Heart right ventricle (tissue), 16 donors: Measurements from ENCODE around the gene LHX6. TPM values are rescaled to one million over a fixed set of nuclear protein-coding genes. Genes with fewer than 3 reads are reported as not detected.
A peak's percentile ranks its signal among the peaks of the same experiment; 100 is the strongest.

Experiments used
- ATAC-seq, 8 donors: fragments of 200-7000 bp; cut with Tn5 transposase; one replicate each; pipeline ENCODE4 v1.9.1; 2020; ENCODE audit warnings: mild to moderate bottlenecking in 8 of 8, moderate library complexity in 8 of 8, moderate number of reproducible peaks in 1 of 8
- DNase-seq, 2 donors: peaks; one replicate each; pipeline ENCODE4 v3.0.0-alpha.2; 2020
- H3K27ac ChIP-seq, 10 donors: fragments of 200-600 bp; sonication (generic) in 2 of 10; one replicate each; pipeline versions ENCODE4 v1.5.0 to v1.8.0; 2020 to 2022; ENCODE audit warnings: mild to moderate bottlenecking in 3 of 10
- H3K27me3 ChIP-seq, 7 donors: fragments of 200-600 bp; one replicate each; pipeline ENCODE4 v1.8.0; 2021 to 2022; ENCODE audit warnings: mild to moderate bottlenecking in 2 of 7
- H3K36me3 ChIP-seq, 9 donors: fragments of 200-600 bp; sonication (generic) in 1 of 9; one replicate each; pipeline versions ENCODE4 v1.5.0 to v1.8.0; 2020 to 2022; ENCODE audit warnings: mild to moderate bottlenecking in 2 of 9
- H3K4me1 ChIP-seq, 9 donors: fragments of 200-600 bp; sonication (generic) in 1 of 9; one replicate each; pipeline versions ENCODE4 v1.5.0 to v1.8.0; 2020 to 2022; ENCODE audit warnings: mild to moderate bottlenecking in 4 of 9
- H3K4me3 ChIP-seq, 10 donors: fragments of 200-600 bp; sonication (generic) in 2 of 10; one replicate each; pipeline versions ENCODE4 v1.5.0 to v1.8.0; 2020 to 2022; ENCODE audit warnings: mild to moderate bottlenecking in 7 of 10, moderate library complexity in 2 of 10
- H3K9me3 ChIP-seq, 11 donors: fragments of 200-600 bp in 10 of 11; sonication (generic) in 2 of 11; one replicate each; pipeline versions ENCODE4 v1.5.0 to v1.8.0; 2013 to 2022; ENCODE audit warnings: mild to moderate bottlenecking in 2 of 11, control low read depth in 1 of 11, moderate library complexity in 1 of 11
- WGBS, 2 donors: extraction: QIAGEN DNeasy Blood & Tissue Kit; methylation state at CpG; one replicate each; pipeline ENCODE4 v1.1.7; 2013; ENCODE audit warnings: inconsistent platforms in 1 of 2; 5-methylcytosine and 5-hydroxymethylcytosine counted together
- intact Hi-C, 10 donors: fragments of 100-400 bp; cut with DNase I; formaldehyde crosslinking; loops; one replicate each; pipeline versions ENCODE4 v1.11.1 to v1.14.2; 2022
- polyA plus RNA-seq, 2 donors: library from polyadenylated mRNA; stranded (reverse); fragments of 200-250 nt; gene quantifications; one replicate each; pipeline ENCODE4 v1.2.3, GENCODE V29; 2013
- total RNA-seq, 10 donors: library from RNA; stranded (reverse); fragmentation: NEBNext Ultra II Directional in 3 of 10; extraction: Animal tissue kit (Norgen Biotek cat#: 25700) in 3 of 10; gene quantifications; one replicate each; pipeline versions ENCODE4 v1.2.1 to v1.2.4, GENCODE V29; 2021 to 2023
- TF ChIP-seq, protein P1 (sequence below), 9 donors: fragments of 200-600 bp; sonication (generic) in 2 of 9; IDR thresholded peaks; one replicate each; pipeline versions ENCODE4 v1.5.0 to v1.8.0; 2021 to 2022; ENCODE audit warnings: antibody characterized with exemption in 9 of 9, mild to moderate bottlenecking in 5 of 9, moderate library complexity in 1 of 9
- donor health status: Arrhythmogenic right ventricular cardiomyopathy.
- donor health status: ischemic (EF 13 %, LVEDD 7.1; RV severe dilation, severe dysfunction).
- donor health status: healthy with polysubstance abuse.
- donor health status: DM: no; HTN: yes; CAD: no.
- donor health status: DM: no; HTN: no; CAD: no.
- donor health status: ischemic (EF 25% LVEDD 6.9; RV normal size, moderate dysfunction).
- donor health status: ischemic (EF 25% LVEDD 5.7; RV mildly dilated, moderate dysfunction).
- donor health status: healthy.
- donor health status: DM: yes; HTN: yes; CAD: no.
- donor health status: Ischemic cardiomyopathy.
- donor health status: ischemic (EF 35%, LVEDD 5.7; RV mildly dilated, moderate dysfunction).
- donor health status: nonischemic (EF 11% LVEDD 7.7; RV severe dilation, severe dysfunction).
- donor health status: DM: yes; HTN: yes; CAD: no.
- donor health status: PGD.
- donor health status: ischemic (EF 29% LVEDD 5.4; RV normal size, mild dysfunction).
- donor health status: nonischemic (EF 23%, LVEDD 6.1; RV moderate dilation, normal function).

The LHX6 gene
- total and polyA plus RNA-seq, 12 donors = 1.9 to 9.4 (median 5.9) TPM

DNA sequence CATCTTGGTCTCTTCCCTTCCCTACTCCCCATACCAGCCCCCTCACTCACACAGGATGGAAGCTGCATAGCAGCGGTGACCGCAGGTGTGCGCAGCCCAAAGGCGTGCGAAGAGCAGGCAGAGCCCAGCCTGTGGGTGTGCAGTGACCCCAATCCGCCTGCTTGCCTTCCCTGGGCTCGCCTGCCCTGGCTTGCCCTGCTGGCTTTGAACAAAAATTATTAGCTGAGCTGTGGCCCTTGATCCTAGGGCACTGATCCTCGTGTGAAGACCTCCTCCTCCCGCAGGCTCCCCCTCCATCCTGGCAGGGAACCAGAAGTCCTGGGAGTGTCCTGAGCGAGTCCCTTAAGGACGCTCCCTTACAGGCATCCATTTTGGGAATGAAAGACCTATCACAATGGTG, 37.2 kb downstream of the LHX6 start:
- H3K27me3 ChIP-seq = peaks cover 0 to 9% (median 7%) of the 10 kb centered on the region in 7 donors
- H3K9me3 ChIP-seq = no peaks in the 10 kb centered on the region
- intact Hi-C loops = no loop called here
- H3K4me1 ChIP-seq = no peaks in the 10 kb centered on the region
- ATAC-seq (peak in 2 of 8 donors; percentile 9 to 23), DNase-seq (no peak)
- H3K4me3 ChIP-seq = no peak overlapping the region
- H3K36me3 ChIP-seq = no peaks in the 10 kb centered on the region
- TF ChIP-seq, protein P1, sequence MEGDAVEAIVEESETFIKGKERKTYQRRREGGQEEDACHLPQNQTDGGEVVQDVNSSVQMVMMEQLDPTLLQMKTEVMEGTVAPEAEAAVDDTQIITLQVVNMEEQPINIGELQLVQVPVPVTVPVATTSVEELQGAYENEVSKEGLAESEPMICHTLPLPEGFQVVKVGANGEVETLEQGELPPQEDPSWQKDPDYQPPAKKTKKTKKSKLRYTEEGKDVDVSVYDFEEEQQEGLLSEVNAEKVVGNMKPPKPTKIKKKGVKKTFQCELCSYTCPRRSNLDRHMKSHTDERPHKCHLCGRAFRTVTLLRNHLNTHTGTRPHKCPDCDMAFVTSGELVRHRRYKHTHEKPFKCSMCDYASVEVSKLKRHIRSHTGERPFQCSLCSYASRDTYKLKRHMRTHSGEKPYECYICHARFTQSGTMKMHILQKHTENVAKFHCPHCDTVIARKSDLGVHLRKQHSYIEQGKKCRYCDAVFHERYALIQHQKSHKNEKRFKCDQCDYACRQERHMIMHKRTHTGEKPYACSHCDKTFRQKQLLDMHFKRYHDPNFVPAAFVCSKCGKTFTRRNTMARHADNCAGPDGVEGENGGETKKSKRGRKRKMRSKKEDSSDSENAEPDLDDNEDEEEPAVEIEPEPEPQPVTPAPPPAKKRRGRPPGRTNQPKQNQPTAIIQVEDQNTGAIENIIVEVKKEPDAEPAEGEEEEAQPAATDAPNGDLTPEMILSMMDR (IDR thresholded peaks at IDR 0.05) = no peak
- WGBS, 2 donors = 69 to 73% methylated on average over 11 of the region's 11 CpGs
- no peak overlapping the region for H3K27ac ChIP-seq

DNA sequence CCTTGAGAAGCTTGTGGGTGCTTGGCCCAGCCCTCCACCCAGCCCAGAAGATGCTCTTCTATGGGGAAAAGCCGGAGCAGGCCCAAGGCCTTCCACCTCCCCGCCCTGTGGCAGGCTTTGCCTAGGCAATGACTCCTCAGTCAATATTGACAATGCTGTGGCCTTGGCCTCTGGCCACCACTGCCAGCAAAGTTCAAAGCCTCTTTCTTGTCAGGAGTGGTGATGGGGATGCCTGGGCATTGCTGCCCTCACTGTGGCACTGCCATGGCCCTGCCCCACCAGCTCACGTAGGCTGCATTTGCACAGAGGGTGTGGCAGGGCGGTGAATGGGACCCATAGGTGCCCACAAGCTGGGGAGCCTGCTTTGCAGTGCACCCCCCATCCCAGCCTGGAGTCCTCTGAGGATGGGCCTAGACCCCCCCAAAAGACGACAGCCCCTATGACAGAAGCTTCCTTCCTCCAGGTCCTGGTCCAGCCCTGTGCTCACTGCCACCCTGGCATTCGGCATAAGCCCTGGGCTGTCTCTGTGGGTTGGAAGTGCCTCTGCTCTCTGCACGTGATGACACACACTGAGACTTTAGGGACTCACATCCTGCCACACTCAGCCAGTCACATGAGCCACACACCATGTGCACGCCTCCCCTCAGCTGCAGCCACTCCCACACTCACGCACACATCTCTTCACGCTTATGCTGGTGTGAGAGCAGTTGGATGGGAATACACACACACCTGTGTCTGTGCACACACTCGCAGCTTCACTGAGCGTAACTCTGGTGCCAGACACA, 38.0 kb downstream of the LHX6 start:
- Histone ChIP-seq H3K27ac (no peak overlapping the region), H3K4me3 (no peak overlapping the region), H3K4me1 (no peaks in the 10 kb centered on the region), H3K36me3 (no peaks in the 10 kb centered on the region), H3K9me3 (no peaks in the 10 kb centered on the region), H3K27me3 (peaks cover 0 to 9% (median 3%) of the 10 kb centered on the region in 7 donors)
- intact Hi-C loops = no loop called here
- peak in 2 of 8 donors; percentile 36 to 46 for ATAC-seq
- WGBS, 2 donors = 79 to 81% methylated on average over 12 of the region's 12 CpGs
- TF ChIP-seq, protein P1 (IDR thresholded peaks at IDR 0.05) = no peak
- DNase-seq = no peak

DNA sequence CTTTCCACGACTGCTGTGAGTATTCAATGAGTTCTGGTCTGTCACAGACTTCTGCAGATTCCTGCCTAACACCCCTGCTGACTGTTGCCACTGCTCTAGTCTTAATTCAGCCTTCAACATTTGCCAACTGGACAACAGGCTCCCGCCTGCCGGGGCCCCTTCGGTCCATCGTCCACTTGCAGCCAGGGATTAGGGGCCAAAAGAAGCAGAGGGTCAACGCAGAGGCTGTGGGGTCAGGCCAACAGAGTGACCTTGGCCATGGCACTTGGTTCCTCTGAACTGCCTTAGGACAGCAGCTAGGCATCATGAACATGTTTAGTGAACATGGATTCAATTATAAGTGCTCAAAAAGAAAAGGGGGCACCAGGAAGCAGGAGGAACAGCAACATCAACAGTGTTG, 40.4 kb downstream of the LHX6 start:
- WGBS, 2 donors = 86 to 90% methylated on average over 6 of the region's 6 CpGs
- H3K4me3 ChIP-seq = no peak overlapping the region
- H3K27ac ChIP-seq = no peak overlapping the region
- peaks cover 0 to 15% (median under 1%) of the 10 kb centered on the region in 7 donors for H3K27me3 ChIP-seq
- no peaks in the 10 kb centered on the region for H3K9me3 ChIP-seq
- H3K36me3 ChIP-seq = no peaks in the 10 kb centered on the region
- TF ChIP-seq, protein P1 (IDR thresholded peaks at IDR 0.05) = no peak
- H3K4me1 ChIP-seq = no peaks in the 10 kb centered on the region
- intact Hi-C loops = no loop called here
- DNase-seq (no peak), ATAC-seq (no peak)

DNA sequence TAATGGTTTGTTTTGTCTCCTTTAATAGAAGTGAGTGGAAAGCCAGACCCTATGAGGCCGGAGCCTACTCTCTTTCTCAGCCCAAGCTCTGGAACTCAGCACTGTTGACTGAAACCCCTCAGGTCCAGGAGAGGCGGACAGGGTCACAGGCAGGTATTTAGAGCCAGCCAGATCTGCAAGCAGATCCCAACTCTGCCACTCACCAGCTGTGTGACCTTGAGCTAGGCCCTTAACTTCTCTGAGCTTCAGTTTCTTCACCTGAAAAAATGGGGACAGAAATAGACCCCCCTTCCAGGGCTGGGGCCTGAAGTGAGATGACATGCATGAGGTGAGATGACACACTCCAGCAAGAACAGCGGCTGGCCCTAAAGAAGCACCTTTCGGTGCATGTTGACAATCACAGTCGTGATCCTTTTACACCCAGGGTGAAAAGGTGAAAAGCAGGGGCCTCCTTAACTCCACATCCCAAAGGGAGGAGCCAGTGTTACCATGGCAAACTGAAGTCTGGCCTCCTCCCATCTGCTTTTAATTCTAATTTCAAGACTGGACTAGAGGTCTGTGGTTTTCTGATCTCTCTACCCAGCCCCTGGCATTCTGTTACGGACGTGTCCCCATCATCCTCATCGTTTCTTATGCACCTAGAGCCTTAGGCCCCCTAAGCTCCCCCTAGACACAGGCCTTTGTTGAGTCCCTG, 41.8 kb downstream of the LHX6 start:
- no peaks in the 10 kb centered on the region for H3K9me3 ChIP-seq
- no peak for ATAC-seq
- H3K4me1 ChIP-seq = no peaks in the 10 kb centered on the region
- no peak overlapping the region for H3K27ac ChIP-seq
- H3K36me3 ChIP-seq = no peaks in the 10 kb centered on the region
- TF ChIP-seq, protein P1 (IDR thresholded peaks at IDR 0.05) = no peak
- H3K4me3 ChIP-seq = no peak overlapping the region
- 92 to 93% methylated on average over 8 of the region's 8 CpGs for WGBS, 2 donors
- no peak for DNase-seq
- intact Hi-C loops = no loop called here
- H3K27me3 ChIP-seq = peaks cover 0 to 27% (median 14%) of the 10 kb centered on the region in 7 donors
